K562 (cell line): ENCODE data around the gene CPLX4. TPM values are rescaled to one million over a fixed set of nuclear protein-coding genes. Genes with fewer than 3 reads are reported as not detected.

ENCODE experiments used
- ATAC-seq: fragments of 200-7000 bp; cut with Tn5 transposase; 3 replicates; pipeline ENCODE4 v1.9.1; 2020; ENCODE audit warnings: moderate library complexity
- BruUV-seq: library from RNA; stranded (reverse); fragments of 400-500 nt; replicated peaks from 2 replicates; lab custom pipeline; 2021; lab: Mats Ljungman, UMichigan
- CTCF ChIA-PET: fragments of 300-600 bp; formaldehyde crosslinking; extraction: SDS; loops from one replicate; lab custom pipeline; 2021; ENCODE audit warnings: low intra/inter-chr PET ratio; lab: Yijun Ruan, JAX
- POLR2A ChIA-PET: fragments of 300-600, 350-650 bp; sonication (Branson Sonifier 250); formaldehyde crosslinking; extraction: SDS; loops from one replicate; lab custom pipeline; 2021; ENCODE audit warnings: antibody characterized with exemption, inconsistent platforms; lab: Yijun Ruan, JAX
- DNase-seq, 4 experiments: peaks; one replicate each; pipeline versions ENCODE4 v3.0.0 to v3.0.0-alpha.2; 2011 to 2018; ENCODE audit warnings: low spot score in 3 of 4, mixed read lengths in 3 of 4; ENCODE audit errors: extremely low read depth in 1 of 4
- FAIRE-seq: peaks from 2 replicates; lab custom pipeline; 2011; peaks lifted over from hg19 to GRCh38; lab: Jason Lieb, UNC
- H2AFZ ChIP-seq: 2 replicates; pipeline ENCODE4 v1.6.0; 2011; ENCODE audit warnings: low read depth, low read length, control low read depth, inconsistent platforms
- H3K27ac ChIP-seq: fragments of 200-600 bp; 3 replicates; pipeline ENCODE4 v1.8.0; 2011; ENCODE audit warnings: low read depth, mild to moderate bottlenecking, control low read depth, inconsistent platforms, low read length, moderate library complexity, mixed read lengths; ENCODE audit errors: extremely low read depth
- H3K27me3 ChIP-seq, 2 experiments: fragments of 300-600 bp in 1 of 2; 2 replicates in 1 of 2; 3 replicates in 1 of 2; pipeline versions ENCODE4 v1.6.0 to v1.8.0; 2011; ENCODE audit warnings: inconsistent platforms in 2 of 2, low read length in 2 of 2, mild to moderate bottlenecking in 1 of 2, mixed read lengths in 1 of 2, moderate library complexity in 1 of 2; ENCODE audit not compliant: control insufficient read depth in 2 of 2, insufficient read depth in 2 of 2
- H3K36me3 ChIP-seq: fragments of 300-600 bp; 3 replicates; pipeline ENCODE4 v1.8.0; 2011; ENCODE audit warnings: mild to moderate bottlenecking, low read length, inconsistent platforms; ENCODE audit not compliant: control insufficient read depth, insufficient read depth
- H3K4me1 ChIP-seq, 2 experiments: fragments of 200-600 bp in 1 of 2; replicated peaks in 1 of 2; 2 replicates in 1 of 2; 3 replicates in 1 of 2; pipeline versions ENCODE4 v1.5.1 to v1.8.0; 2011; ENCODE audit warnings: inconsistent platforms in 2 of 2, low read length in 2 of 2, mild to moderate bottlenecking in 1 of 2, mixed read lengths in 1 of 2, moderate library complexity in 1 of 2; ENCODE audit not compliant: control insufficient read depth in 2 of 2, insufficient read depth in 2 of 2
- H3K4me2 ChIP-seq: 2 replicates; pipeline ENCODE4 v1.6.1; 2011; ENCODE audit warnings: low read length, control low read depth, inconsistent platforms, mixed read lengths; ENCODE audit not compliant: insufficient read depth
- H3K4me3 ChIP-seq: fragments of 200-600 bp; sonication (generic), shearing (Covaris generic); 2 replicates; pipeline ENCODE4 v1.5.1; 2016; ENCODE audit warnings: control low read depth, inconsistent platforms
- H3K79me2 ChIP-seq: fragments of 200-600 bp; 3 replicates; pipeline ENCODE4 v1.8.0; 2011; ENCODE audit warnings: low read length, inconsistent platforms; ENCODE audit not compliant: control insufficient read depth, insufficient read depth
- H3K9ac ChIP-seq, 2 experiments: 2 replicates each; pipeline versions ENCODE4 v1.6.0 to v1.6.1; 2011; ENCODE audit warnings: low read depth in 2 of 2, low read length in 2 of 2, control low read depth in 1 of 2, inconsistent platforms in 1 of 2, mild to moderate bottlenecking in 1 of 2, mixed read lengths in 1 of 2; ENCODE audit not compliant: insufficient read depth in 1 of 2
- H3K9me1 ChIP-seq: one replicate; pipeline ENCODE4 v1.6.0; 2011; ENCODE audit warnings: inconsistent platforms, mild to moderate bottlenecking, low read length, moderate library complexity; ENCODE audit not compliant: control insufficient read depth, insufficient read depth
- H3K9me3 ChIP-seq: replicated peaks from 2 replicates; pipeline ENCODE4 v1.5.1; 2011; ENCODE audit warnings: low read depth, low read length, inconsistent platforms; ENCODE audit not compliant: control insufficient read depth, insufficient read depth
- H4K20me1 ChIP-seq: replicated peaks from 2 replicates; pipeline ENCODE4 v1.6.1; 2011; ENCODE audit warnings: low read length, inconsistent platforms, mixed read lengths; ENCODE audit not compliant: control insufficient read depth, insufficient read depth
- CCAR2 ChIP-seq: fragments of 200-400 bp; formaldehyde crosslinking; IDR thresholded peaks from 2 replicates; pipeline ENCODE4 v1.6.1; 2017; ENCODE audit warnings: mild to moderate bottlenecking, low read depth, low read length
- CHD1 ChIP-seq: fragments of 200-600 bp; sonication (generic); IDR thresholded peaks from one replicate; pipeline ENCODE4 v1.6.1; 2012; ENCODE audit warnings: mild to moderate bottlenecking, moderate library complexity, low read length, inconsistent platforms
- CTCF ChIP-seq, 3 experiments: IDR thresholded peaks in 2 of 3; conservative IDR thresholded peaks in 1 of 3; 2 replicates each; pipeline ENCODE4 v1.5.1; 2011 to 2012; ENCODE audit warnings: low read length in 3 of 3, mild to moderate bottlenecking in 3 of 3, control low read depth in 2 of 3, improper control_type of control experiment in 1 of 3, inconsistent platforms in 1 of 3, low read depth in 1 of 3, mixed read lengths in 1 of 3, moderate library complexity in 1 of 3; ENCODE audit not compliant: insufficient read depth in 2 of 3
- ELF1 ChIP-seq: fragments of 200-800 bp; sonication (Bioruptor generic); IDR thresholded peaks from 2 replicates; pipeline ENCODE4 v1.6.1; 2016; ENCODE audit warnings: missing genetic modification characterization, missing compliant biosample characterization
- HES1 ChIP-seq: fragments of 450-650 bp; IDR thresholded peaks from 2 replicates; pipeline ENCODE4 v1.6.1; 2016; ENCODE audit warnings: low read depth, mild to moderate bottlenecking, moderate library complexity
- HMG20A ChIP-seq: fragments of 450-650 bp; formaldehyde crosslinking; conservative IDR thresholded peaks from 2 replicates; pipeline ENCODE4 v1.4.0; 2020; ENCODE audit warnings: mild to moderate bottlenecking, mixed read lengths
- JUNB ChIP-seq: fragments of 450-650 bp; formaldehyde crosslinking; conservative IDR thresholded peaks from 2 replicates; pipeline ENCODE4 v1.4.0; 2020; ENCODE audit warnings: mild to moderate bottlenecking
- RBM25 ChIP-seq: fragments of 200-400 bp; formaldehyde crosslinking; IDR thresholded peaks from 2 replicates; pipeline ENCODE4 v1.6.1; 2018; ENCODE audit warnings: low read length, low read depth, moderate library complexity; ENCODE audit not compliant: severe bottlenecking
- RFX7 ChIP-seq: fragments of 250-450 bp; sonication (Bioruptor Pico); IDR thresholded peaks from 2 replicates; pipeline ENCODE4 v1.5.1; 2021; ENCODE audit warnings: mild to moderate bottlenecking
- ZFP1 ChIP-seq: fragments of 450-650 bp; formaldehyde crosslinking; IDR thresholded peaks from 2 replicates; pipeline ENCODE4 v1.4.0; 2020; ENCODE audit warnings: mild to moderate bottlenecking, mixed read lengths
- ZNF316 ChIP-seq: fragments of 450-650 bp; IDR thresholded peaks from 2 replicates; pipeline ENCODE4 v1.6.1; 2016
- WGBS: fragments of 100-300 bp; shearing (Covaris generic); methylation state at CpG from one replicate; pipeline ENCODE4 v1.1.6; 2016; ENCODE audit warnings: low coverage, mixed read lengths; ENCODE audit not compliant: insufficient coverage; ENCODE audit errors: missing lambda C conversion rate; 5-methylcytosine and 5-hydroxymethylcytosine counted together
- in situ Hi-C: fragments of 300-500 bp; cut with MboI; formaldehyde crosslinking; loops from 4 replicates; pipeline ENCODE4 v1.15.0; 2018; ENCODE audit warnings: inconsistent platforms, mixed read lengths
- intact Hi-C: fragments of 100-400 bp; cut with micrococcal nuclease; formaldehyde crosslinking; loops from 2 replicates; pipeline ENCODE4 v1.14.2; 2022
- polyA plus RNA-seq, 8 experiments: library from polyadenylated mRNA; depleted of rRNA in 4 of 8; stranded (reverse) in 5 of 8; unstranded in 3 of 8; fragments of >200 nt; fragmentation: Nextera tagmentation in 2 of 8; fragmentation: Illumina TruSeq in 1 of 8; extraction: Ambion mirVana in 2 of 8; extraction: Trizol in 1 of 8; gene quantifications; 2 replicates each; pipeline versions ENCODE4 v1.2.1 to v1.2.3, GENCODE V29; 2011 to 2014; ENCODE audit warnings: inconsistent platforms in 1 of 8, missing spikeins in 1 of 8
- total RNA-seq, 7 experiments: library from RNA; depleted of rRNA in 6 of 7; stranded (reverse); fragments of >200 nt in 6 of 7; fragmentation: Illumina TruSeq in 2 of 7; extraction: Trizol in 2 of 7; gene quantifications; 2 replicates each; pipeline versions ENCODE4 v1.2.1 to v1.2.3, GENCODE V29; 2011 to 2021; ENCODE audit warnings: low replicate concordance in 1 of 7
- TF ChIP-seq, protein P1 (sequence below): fragments of 200-800 bp; sonication (Bioruptor generic); IDR thresholded peaks from 2 replicates; pipeline ENCODE4 v1.6.1; 2016; ENCODE audit warnings: missing genetic modification characterization, missing compliant biosample characterization

CPLX4 gene
- total and polyA plus RNA-seq, 9 of the 15 experiments (the other 6 are each of a cell fraction or from before 2014, with no cell fraction given) = not detected

GRCh38 chr18:59249199-59249774 is 69.2 kb downstream of the CPLX4 start:
- no peaks in the 10 kb centered on the region for H3K27me3 ChIP-seq
- H2AFZ ChIP-seq = no peak overlapping the region
- in situ Hi-C loops = no loop called here
- H3K4me3 ChIP-seq = no peak overlapping the region
- no peaks in the 10 kb centered on the region for H3K9me1 ChIP-seq
- no peak overlapping the region for H3K9ac ChIP-seq
- ChIA-PET CTCF (interaction anchor here (0.9 to 1.9 kb wide), 2 partner anchors 153 to 575 kb away, joined by 3 to 18 read pairs; no protein-coding TSS in a partner anchor), POLR2A (no interaction called here)
- H3K9me3 ChIP-seq = no peaks in the 10 kb centered on the region
- DNase-seq (peak; percentile 16 to 59 (median 24)), FAIRE-seq (peak; percentile 72), ATAC-seq (peak; percentile 81)
- H4K20me1 ChIP-seq = no peaks in the 10 kb centered on the region
- H3K4me2 ChIP-seq = no peak overlapping the region
- no TSS peak for BruUV-seq
- H3K4me1 ChIP-seq = no peaks in the 10 kb centered on the region
- intact Hi-C loops = loop anchor here (1.0 to 10.0 kb wide), 3 partner anchors 59 to 576 kb away; no protein-coding TSS in a partner anchor
- WGBS = 16% methylated on average over 5 of the region's 5 CpGs
- no peaks in the 10 kb centered on the region for H3K36me3 ChIP-seq
- no peak overlapping the region for H3K27ac ChIP-seq
- H3K79me2 ChIP-seq = no peaks in the 10 kb centered on the region
- TF ChIP-seq HMG20A = no peak
- TF ChIP-seq RFX7 (CRISPR knock-in tag) = no peak
- TF ChIP-seq ZNF316 = peak; percentile 48
- no peak for TF ChIP-seq RBM25
- TF ChIP-seq, protein P1, sequence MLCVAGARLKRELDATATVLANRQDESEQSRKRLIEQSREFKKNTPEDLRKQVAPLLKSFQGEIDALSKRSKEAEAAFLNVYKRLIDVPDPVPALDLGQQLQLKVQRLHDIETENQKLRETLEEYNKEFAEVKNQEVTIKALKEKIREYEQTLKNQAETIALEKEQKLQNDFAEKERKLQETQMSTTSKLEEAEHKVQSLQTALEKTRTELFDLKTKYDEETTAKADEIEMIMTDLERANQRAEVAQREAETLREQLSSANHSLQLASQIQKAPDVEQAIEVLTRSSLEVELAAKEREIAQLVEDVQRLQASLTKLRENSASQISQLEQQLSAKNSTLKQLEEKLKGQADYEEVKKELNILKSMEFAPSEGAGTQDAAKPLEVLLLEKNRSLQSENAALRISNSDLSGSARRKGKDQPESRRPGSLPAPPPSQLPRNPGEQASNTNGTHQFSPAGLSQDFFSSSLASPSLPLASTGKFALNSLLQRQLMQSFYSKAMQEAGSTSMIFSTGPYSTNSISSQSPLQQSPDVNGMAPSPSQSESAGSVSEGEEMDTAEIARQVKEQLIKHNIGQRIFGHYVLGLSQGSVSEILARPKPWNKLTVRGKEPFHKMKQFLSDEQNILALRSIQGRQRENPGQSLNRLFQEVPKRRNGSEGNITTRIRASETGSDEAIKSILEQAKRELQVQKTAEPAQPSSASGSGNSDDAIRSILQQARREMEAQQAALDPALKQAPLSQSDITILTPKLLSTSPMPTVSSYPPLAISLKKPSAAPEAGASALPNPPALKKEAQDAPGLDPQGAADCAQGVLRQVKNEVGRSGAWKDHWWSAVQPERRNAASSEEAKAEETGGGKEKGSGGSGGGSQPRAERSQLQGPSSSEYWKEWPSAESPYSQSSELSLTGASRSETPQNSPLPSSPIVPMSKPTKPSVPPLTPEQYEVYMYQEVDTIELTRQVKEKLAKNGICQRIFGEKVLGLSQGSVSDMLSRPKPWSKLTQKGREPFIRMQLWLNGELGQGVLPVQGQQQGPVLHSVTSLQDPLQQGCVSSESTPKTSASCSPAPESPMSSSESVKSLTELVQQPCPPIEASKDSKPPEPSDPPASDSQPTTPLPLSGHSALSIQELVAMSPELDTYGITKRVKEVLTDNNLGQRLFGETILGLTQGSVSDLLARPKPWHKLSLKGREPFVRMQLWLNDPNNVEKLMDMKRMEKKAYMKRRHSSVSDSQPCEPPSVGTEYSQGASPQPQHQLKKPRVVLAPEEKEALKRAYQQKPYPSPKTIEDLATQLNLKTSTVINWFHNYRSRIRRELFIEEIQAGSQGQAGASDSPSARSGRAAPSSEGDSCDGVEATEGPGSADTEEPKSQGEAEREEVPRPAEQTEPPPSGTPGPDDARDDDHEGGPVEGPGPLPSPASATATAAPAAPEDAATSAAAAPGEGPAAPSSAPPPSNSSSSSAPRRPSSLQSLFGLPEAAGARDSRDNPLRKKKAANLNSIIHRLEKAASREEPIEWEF (CRISPR knock-in tag) = no peak
- no peak for TF ChIP-seq CHD1
- no peak for TF ChIP-seq ZFP1 (CRISPR knock-in tag)
- TF ChIP-seq ELF1 (tag) = no peak
- TF ChIP-seq CCAR2 = no peak
- no peak for TF ChIP-seq JUNB (CRISPR knock-in tag)
- peak; percentile 50 to 67 (median 59); a peak in 5 of 6 replicates for TF ChIP-seq CTCF (IDR thresholded peaks at IDR 0.05 in 2 of 3, conservative IDR thresholded peaks at IDR 0.05 in 1 of 3; ENCODE audit: insufficient read depth in 2 of 3, low read depth in 1 of 3, low read length in 3 of 3)
- no peak for TF ChIP-seq HES1
